Hepatocyte (in vitro differentiated cells): ENCODE measurements around the gene HIBCH.

Experiments used
- CTCF ChIP-seq: fragments of 200-600 bp; sonication (generic); IDR thresholded peaks from 2 replicates; pipeline ENCODE4 v1.5.1; 2016; ENCODE audit warnings: antibody characterized with exemption, mild to moderate bottlenecking; ENCODE audit not compliant: poor library complexity
- EZH2 ChIP-seq: fragments of 200-600 bp; sonication (generic); IDR thresholded peaks from 2 replicates; pipeline ENCODE4 v1.6.1; 2016; ENCODE audit warnings: antibody characterized with exemption, mild to moderate bottlenecking, borderline replicate concordance
- EZH2phosphoT487 ChIP-seq: fragments of 200-600 bp; sonication (generic); IDR thresholded peaks from one replicate; pipeline ENCODE4 v1.6.1; 2018; ENCODE audit warnings: antibody characterized with exemption, mild to moderate bottlenecking, low read depth, moderate library complexity; ENCODE audit not compliant: unreplicated experiment, severe bottlenecking

GRCh38 chr2:190283783-190284182 lies 35.8 kb downstream of the HIBCH start:
- TF ChIP-seq CTCF (no peak), EZH2phosphoT487 (no peak), EZH2 (no peak)
